K562 (cell line): ENCODE data around the gene MXRA7. TPM values are rescaled to one million over a fixed set of nuclear protein-coding genes. Genes with fewer than 3 reads are reported as not detected.

Experiments used
- ATAC-seq: fragments of 200-7000 bp; cut with Tn5 transposase; 3 replicates; pipeline ENCODE4 v1.9.1; 2020; ENCODE audit warnings: moderate library complexity
- BruUV-seq: library from RNA; stranded (reverse); fragments of 400-500 nt; replicated peaks from 2 replicates; lab custom pipeline; 2021; lab: Mats Ljungman, UMichigan
- CTCF ChIA-PET: fragments of 300-600 bp; formaldehyde crosslinking; extraction: SDS; loops from one replicate; lab custom pipeline; 2021; ENCODE audit warnings: low intra/inter-chr PET ratio; lab: Yijun Ruan, JAX
- POLR2A ChIA-PET: fragments of 300-600, 350-650 bp; sonication (Branson Sonifier 250); formaldehyde crosslinking; extraction: SDS; loops from one replicate; lab custom pipeline; 2021; ENCODE audit warnings: antibody characterized with exemption, inconsistent platforms; lab: Yijun Ruan, JAX
- DNase-seq, 4 experiments: peaks; one replicate each; pipeline versions ENCODE4 v3.0.0 to v3.0.0-alpha.2; 2011 to 2018; ENCODE audit warnings: low spot score in 3 of 4, mixed read lengths in 3 of 4; ENCODE audit errors: extremely low read depth in 1 of 4
- FAIRE-seq: peaks from 2 replicates; lab custom pipeline; 2011; peaks lifted over from hg19 to GRCh38; lab: Jason Lieb, UNC
- H2AFZ ChIP-seq: 2 replicates; pipeline ENCODE4 v1.6.0; 2011; ENCODE audit warnings: low read depth, low read length, control low read depth, inconsistent platforms
- H3K27ac ChIP-seq: fragments of 200-600 bp; 3 replicates; pipeline ENCODE4 v1.8.0; 2011; ENCODE audit warnings: low read depth, mild to moderate bottlenecking, control low read depth, inconsistent platforms, low read length, moderate library complexity, mixed read lengths; ENCODE audit errors: extremely low read depth
- H3K27me3 ChIP-seq, 2 experiments: fragments of 300-600 bp in 1 of 2; 2 replicates in 1 of 2; 3 replicates in 1 of 2; pipeline versions ENCODE4 v1.6.0 to v1.8.0; 2011; ENCODE audit warnings: inconsistent platforms in 2 of 2, low read length in 2 of 2, mild to moderate bottlenecking in 1 of 2, mixed read lengths in 1 of 2, moderate library complexity in 1 of 2; ENCODE audit not compliant: control insufficient read depth in 2 of 2, insufficient read depth in 2 of 2
- H3K36me3 ChIP-seq: fragments of 300-600 bp; 3 replicates; pipeline ENCODE4 v1.8.0; 2011; ENCODE audit warnings: mild to moderate bottlenecking, low read length, inconsistent platforms; ENCODE audit not compliant: control insufficient read depth, insufficient read depth
- H3K4me1 ChIP-seq, 2 experiments: fragments of 200-600 bp in 1 of 2; replicated peaks in 1 of 2; 2 replicates in 1 of 2; 3 replicates in 1 of 2; pipeline versions ENCODE4 v1.5.1 to v1.8.0; 2011; ENCODE audit warnings: inconsistent platforms in 2 of 2, low read length in 2 of 2, mild to moderate bottlenecking in 1 of 2, mixed read lengths in 1 of 2, moderate library complexity in 1 of 2; ENCODE audit not compliant: control insufficient read depth in 2 of 2, insufficient read depth in 2 of 2
- H3K4me2 ChIP-seq: 2 replicates; pipeline ENCODE4 v1.6.1; 2011; ENCODE audit warnings: low read length, control low read depth, inconsistent platforms, mixed read lengths; ENCODE audit not compliant: insufficient read depth
- H3K4me3 ChIP-seq: fragments of 200-600 bp; sonication (generic), shearing (Covaris generic); 2 replicates; pipeline ENCODE4 v1.5.1; 2016; ENCODE audit warnings: control low read depth, inconsistent platforms
- H3K79me2 ChIP-seq: fragments of 200-600 bp; 3 replicates; pipeline ENCODE4 v1.8.0; 2011; ENCODE audit warnings: low read length, inconsistent platforms; ENCODE audit not compliant: control insufficient read depth, insufficient read depth
- H3K9ac ChIP-seq, 2 experiments: 2 replicates each; pipeline versions ENCODE4 v1.6.0 to v1.6.1; 2011; ENCODE audit warnings: low read depth in 2 of 2, low read length in 2 of 2, control low read depth in 1 of 2, inconsistent platforms in 1 of 2, mild to moderate bottlenecking in 1 of 2, mixed read lengths in 1 of 2; ENCODE audit not compliant: insufficient read depth in 1 of 2
- H3K9me1 ChIP-seq: one replicate; pipeline ENCODE4 v1.6.0; 2011; ENCODE audit warnings: inconsistent platforms, mild to moderate bottlenecking, low read length, moderate library complexity; ENCODE audit not compliant: control insufficient read depth, insufficient read depth
- H3K9me3 ChIP-seq: replicated peaks from 2 replicates; pipeline ENCODE4 v1.5.1; 2011; ENCODE audit warnings: low read depth, low read length, inconsistent platforms; ENCODE audit not compliant: control insufficient read depth, insufficient read depth
- H4K20me1 ChIP-seq: replicated peaks from 2 replicates; pipeline ENCODE4 v1.6.1; 2011; ENCODE audit warnings: low read length, inconsistent platforms, mixed read lengths; ENCODE audit not compliant: control insufficient read depth, insufficient read depth
- CTBP1 ChIP-seq: fragments of 450-650 bp; IDR thresholded peaks from 2 replicates; pipeline ENCODE4 v1.6.1; 2016; ENCODE audit warnings: borderline replicate concordance
- CUX1 ChIP-seq: fragments of 200-800 bp; sonication (Bioruptor generic); IDR thresholded peaks from 2 replicates; pipeline ENCODE4 v1.6.1; 2016; ENCODE audit warnings: missing genetic modification characterization, missing compliant biosample characterization
- ETS2 ChIP-seq: IDR thresholded peaks from 2 replicates; pipeline ENCODE4 v1.6.1; 2016; ENCODE audit warnings: borderline replicate concordance, missing genetic modification characterization, mild to moderate bottlenecking, moderate library complexity, missing compliant biosample characterization; ENCODE audit not compliant: poor library complexity, severe bottlenecking
- ETV6 ChIP-seq, 3 experiments: fragments of 150-350 bp in 1 of 3; sonication (generic) in 1 of 3; formaldehyde crosslinking in 1 of 3; IDR thresholded peaks; 2 replicates each; pipeline versions ENCODE4 v1.6.1 to v1.8.0; 2014 to 2022; ENCODE audit warnings: borderline replicate concordance in 2 of 3, low read depth in 2 of 3, antibody characterized with exemption in 1 of 3, low read length in 1 of 3, mild to moderate bottlenecking in 1 of 3, missing genetic modification reagents in 1 of 3
- HDGF ChIP-seq: fragments of 450-650 bp; IDR thresholded peaks from 2 replicates; pipeline ENCODE4 v1.6.1; 2016
- PHTF2 ChIP-seq: fragments of 250-450 bp; sonication (Bioruptor Pico); IDR thresholded peaks from 2 replicates; pipeline ENCODE4 v1.5.0; 2021; ENCODE audit warnings: mild to moderate bottlenecking
- SMAD1 ChIP-seq: fragments of 150-350 bp; IDR thresholded peaks from 2 replicates; pipeline ENCODE4 v1.6.1; 2014; ENCODE audit warnings: low read length, low read depth; ENCODE audit not compliant: partially characterized antibody
- TRIM24 ChIP-seq, 2 experiments: fragments of 450-650 bp; IDR thresholded peaks; 2 replicates each; pipeline ENCODE4 v1.6.1; 2016
- U2AF1 ChIP-seq: fragments of 200-400 bp; formaldehyde crosslinking; optimal IDR thresholded peaks from 2 replicates; pipeline ENCODE3; 2017; ENCODE audit warnings: mild to moderate bottlenecking, low read depth, low read length, moderate library complexity
- ZBTB17 ChIP-seq: fragments of 450-650 bp; formaldehyde crosslinking; IDR thresholded peaks from 2 replicates; pipeline ENCODE4 v1.4.0; 2020; ENCODE audit warnings: mild to moderate bottlenecking
- ZNF174 ChIP-seq: fragments of 250-450 bp; sonication (Bioruptor Pico); IDR thresholded peaks from 2 replicates; pipeline ENCODE4 v1.4.0; 2020; ENCODE audit warnings: mild to moderate bottlenecking
- ZNF24 ChIP-seq: fragments of 450-650 bp; IDR thresholded peaks from 2 replicates; pipeline ENCODE4 v1.6.1; 2016
- ZNF589 ChIP-seq: fragments of 200-800 bp; sonication (Bioruptor generic); IDR thresholded peaks from 2 replicates; pipeline ENCODE4 v1.6.1; 2016; ENCODE audit warnings: low read depth, missing genetic modification characterization, missing compliant biosample characterization
- ZNF785 ChIP-seq: fragments of 250-450 bp; sonication (Bioruptor Pico); IDR thresholded peaks from 2 replicates; pipeline ENCODE4 v1.4.0; 2020; ENCODE audit warnings: mild to moderate bottlenecking
- ZNF79 ChIP-seq: fragments of 250-450 bp; sonication (Bioruptor Pico); IDR thresholded peaks from 2 replicates; pipeline ENCODE4 v1.4.0; 2020; ENCODE audit warnings: low read depth, mild to moderate bottlenecking, moderate library complexity
- WGBS: fragments of 100-300 bp; shearing (Covaris generic); methylation state at CpG from one replicate; pipeline ENCODE4 v1.1.6; 2016; ENCODE audit warnings: low coverage, mixed read lengths; ENCODE audit not compliant: insufficient coverage; ENCODE audit errors: missing lambda C conversion rate; 5-methylcytosine and 5-hydroxymethylcytosine counted together
- in situ Hi-C: fragments of 300-500 bp; cut with MboI; formaldehyde crosslinking; loops from 4 replicates; pipeline ENCODE4 v1.15.0; 2018; ENCODE audit warnings: inconsistent platforms, mixed read lengths
- intact Hi-C: fragments of 100-400 bp; cut with micrococcal nuclease; formaldehyde crosslinking; loops from 2 replicates; pipeline ENCODE4 v1.14.2; 2022
- polyA plus RNA-seq, 8 experiments: library from polyadenylated mRNA; depleted of rRNA in 4 of 8; stranded (reverse) in 5 of 8; unstranded in 3 of 8; fragments of >200 nt; fragmentation: Nextera tagmentation in 2 of 8; fragmentation: Illumina TruSeq in 1 of 8; extraction: Ambion mirVana in 2 of 8; extraction: Trizol in 1 of 8; gene quantifications; 2 replicates each; pipeline versions ENCODE4 v1.2.1 to v1.2.3, GENCODE V29; 2011 to 2014; ENCODE audit warnings: inconsistent platforms in 1 of 8, missing spikeins in 1 of 8
- total RNA-seq, 7 experiments: library from RNA; depleted of rRNA in 6 of 7; stranded (reverse); fragments of >200 nt in 6 of 7; fragmentation: Illumina TruSeq in 2 of 7; extraction: Trizol in 2 of 7; gene quantifications; 2 replicates each; pipeline versions ENCODE4 v1.2.1 to v1.2.3, GENCODE V29; 2011 to 2021; ENCODE audit warnings: low replicate concordance in 1 of 7

MXRA7 gene
- total and polyA plus RNA-seq, 9 of the 15 experiments (the other 6 are each of a cell fraction or from before 2014, with no cell fraction given) = 2.6 to 38.4 (median 14.3) TPM

GRCh38 chr17:76714336-76714735 lies 3.6 kb upstream of the MXRA7 start:
- Histone ChIP-seq H2AFZ (no peak overlapping the region), H3K9ac (peak overlapping the region in 1 of 2 experiments; percentile 10; a peak in 1 of 4 replicates), H3K4me2 (no peak overlapping the region), H3K27me3 (no peaks in the 10 kb centered on the region), H4K20me1 (peaks cover 4% of the 10 kb centered on the region; the same call in 1 of the 2 replicates), H3K4me3 (no peak overlapping the region), H3K9me3 (no peaks in the 10 kb centered on the region), H3K9me1 (peaks cover 2% of the 10 kb centered on the region), H3K27ac (no peak overlapping the region), H3K4me1 (peaks cover 32 to 41% of the 10 kb centered on the region in 2 experiments), H3K36me3 (peaks cover 62% of the 10 kb centered on the region), H3K79me2 (peaks cover 12% of the 10 kb centered on the region; the same call in 2 of the 3 replicates)
- intact Hi-C loops (no loop called here), in situ Hi-C loops (no loop called here)
- WGBS = 70% methylated on average over 5 of the region's 5 CpGs
- TF ChIP-seq HDGF = no peak
- no peak for TF ChIP-seq ETV6 (IDR thresholded peaks at IDR 0.05; ENCODE audit: borderline replicate concordance in 1 of 2, low read depth in 2 of 2, low read length in 1 of 2)
- TF ChIP-seq ETV6 (CRISPR knock-in tag; IDR thresholded peaks at IDR 0.05; ENCODE audit: borderline replicate concordance) = no peak
- TF ChIP-seq TRIM24 (IDR thresholded peaks at IDR 0.05) = no peak
- no peak for TF ChIP-seq CUX1
- no peak for TF ChIP-seq ZNF174 (CRISPR knock-in tag)
- no peak for TF ChIP-seq U2AF1
- TF ChIP-seq ZNF24 = no peak
- no peak for TF ChIP-seq ZNF785
- TF ChIP-seq CTBP1 = no peak
- no peak for TF ChIP-seq ETS2 (tag)
- no peak for TF ChIP-seq ZNF589 (CRISPR knock-in tag)
- no peak for TF ChIP-seq ZBTB17 (CRISPR knock-in tag)
- no peak for TF ChIP-seq PHTF2
- TF ChIP-seq ZNF79 (CRISPR knock-in tag) = no peak
- TF ChIP-seq SMAD1 = no peak
- no TSS peak for BruUV-seq
- no peak for ATAC-seq
- no peak for FAIRE-seq
- DNase-seq = no peak
- POLR2A ChIA-PET = interaction anchor here (0.8 to 5.2 kb wide), 6 partner anchors 12 to 485 kb away, joined by 3 to 35 read pairs (median 5); partner anchors contain the start of genes JMJD6, METTL23, MFSD11 and SRSF2
- CTCF ChIA-PET = interaction anchor here (0.6 to 2.2 kb wide), 5 partner anchors 32 to 191 kb away, joined by 3 to 12 read pairs (median 3); no protein-coding TSS in a partner anchor
